Panc1 (cell line): ENCODE data around the gene PRSS27. TPM values are rescaled to one million over a fixed set of nuclear protein-coding genes. Genes with fewer than 3 reads are reported as not detected.

Experiments
- ATAC-seq: fragments of 200-7000 bp; cut with Tn5 transposase; 2 replicates; pipeline ENCODE4 v1.9.1; 2020; ENCODE audit warnings: mild to moderate bottlenecking, moderate library complexity
- BruUV-seq: library from RNA; stranded (reverse); fragments of 400-500 nt; replicated peaks from 2 replicates; lab custom pipeline; 2021; lab: Mats Ljungman, UMichigan
- CTCF ChIA-PET: fragments of 300-600 bp; sonication (Branson Sonifier 250); formaldehyde crosslinking; loops from one replicate; lab custom pipeline; 2022; ENCODE audit warnings: antibody characterized with exemption; lab: Charles Lee
- POLR2A ChIA-PET: fragments of 300-600 bp; sonication (Branson Sonifier 250); formaldehyde crosslinking; loops from one replicate; lab custom pipeline; 2022; ENCODE audit warnings: antibody characterized with exemption; lab: Charles Lee
- DNase-seq: peaks from one replicate; pipeline ENCODE4 v3.0.0-alpha.2; 2010; ENCODE audit warnings: low read depth, low spot score
- H3K27ac ChIP-seq: 2 replicates; pipeline ENCODE4 v1.5.1; 2011; ENCODE audit warnings: mild to moderate bottlenecking, low read length, inconsistent platforms
- H3K27me3 ChIP-seq: fragments of 200-500 bp; sonication (Bioruptor generic); 2 replicates; pipeline ENCODE4 v1.6.0; 2014; ENCODE audit warnings: low read length, inconsistent platforms; ENCODE audit not compliant: control insufficient read depth, insufficient read depth
- H3K36me3 ChIP-seq: fragments of 200-500 bp; sonication (Bioruptor generic); 2 replicates; pipeline ENCODE4 v1.5.1; 2014; ENCODE audit warnings: inconsistent platforms, mild to moderate bottlenecking, low read length, moderate library complexity; ENCODE audit not compliant: control insufficient read depth, insufficient read depth
- H3K4me1 ChIP-seq: 2 replicates; pipeline ENCODE4 v1.5.1; 2011; ENCODE audit warnings: inconsistent platforms, mild to moderate bottlenecking, low read length, moderate library complexity; ENCODE audit not compliant: control insufficient read depth, insufficient read depth
- H3K4me3 ChIP-seq, 2 experiments: 2 replicates each; pipeline ENCODE4 v1.5.1; 2011 to 2012; ENCODE audit warnings: low read depth in 2 of 2, low read length in 2 of 2, mild to moderate bottlenecking in 2 of 2, inconsistent platforms in 1 of 2, moderate library complexity in 1 of 2
- H3K9me3 ChIP-seq: fragments of 200-500 bp; sonication (Bioruptor generic); 2 replicates; pipeline ENCODE4 v1.5.1; 2014; ENCODE audit warnings: low read depth, mild to moderate bottlenecking, inconsistent platforms, low read length, moderate library complexity; ENCODE audit not compliant: control insufficient read depth, insufficient read depth
- CTCF ChIP-seq: fragments of 450-650 bp; IDR thresholded peaks from 2 replicates; pipeline ENCODE4 v1.5.1; 2017; ENCODE audit warnings: mild to moderate bottlenecking
- POLR2AphosphoS5 ChIP-seq: IDR thresholded peaks from 2 replicates; pipeline ENCODE4 v1.6.1; 2012; ENCODE audit warnings: mild to moderate bottlenecking, low read depth, low read length, moderate library complexity
- SIN3A ChIP-seq: IDR thresholded peaks from 2 replicates; pipeline ENCODE4 v1.6.1; 2012; ENCODE audit warnings: low read depth, mild to moderate bottlenecking, low read length, moderate library complexity, borderline replicate concordance; ENCODE audit not compliant: insufficient read depth
- TCF7L2 ChIP-seq: IDR thresholded peaks from 2 replicates; pipeline ENCODE4 v1.6.1; 2011; ENCODE audit warnings: mild to moderate bottlenecking, low read depth, low read length, inconsistent platforms
- in situ Hi-C: cut with HindIII; loops from 2 replicates; pipeline ENCODE4 v1.10.0; 2016; ENCODE audit warnings: low sequenced_read_pairs, low pct_unique_long_range_greater_than_20kb
- intact Hi-C: fragments of 100-400 bp; cut with micrococcal nuclease; formaldehyde crosslinking; loops from one replicate; pipeline ENCODE4 v1.10.0; 2022; ENCODE audit not compliant: unreplicated experiment
- total RNA-seq: library from RNA; stranded (reverse); gene quantifications from one replicate; pipeline ENCODE4 v1.2.1, GENCODE V29; 2021; ENCODE audit not compliant: unreplicated experiment
- TF ChIP-seq, protein P1 (sequence below), 2 experiments: IDR thresholded peaks; 2 replicates each; pipeline ENCODE4 v1.6.1; 2011 to 2012; ENCODE audit warnings: low read depth in 2 of 2, control low read depth in 1 of 2, low read length in 1 of 2, mild to moderate bottlenecking in 1 of 2, moderate library complexity in 1 of 2; ENCODE audit not compliant: insufficient read depth in 1 of 2

Gene PRSS27
- total RNA-seq, 1 experiment from 2014 or later, result 3.3 TPM

GRCh38 chr16:2702438-2702825 lies 17.6 kb downstream of the PRSS27 start:
- TF ChIP-seq SIN3A (no peak), POLR2AphosphoS5 (no peak), CTCF (no peak), TCF7L2 (no peak)
- TF ChIP-seq, protein P1, sequence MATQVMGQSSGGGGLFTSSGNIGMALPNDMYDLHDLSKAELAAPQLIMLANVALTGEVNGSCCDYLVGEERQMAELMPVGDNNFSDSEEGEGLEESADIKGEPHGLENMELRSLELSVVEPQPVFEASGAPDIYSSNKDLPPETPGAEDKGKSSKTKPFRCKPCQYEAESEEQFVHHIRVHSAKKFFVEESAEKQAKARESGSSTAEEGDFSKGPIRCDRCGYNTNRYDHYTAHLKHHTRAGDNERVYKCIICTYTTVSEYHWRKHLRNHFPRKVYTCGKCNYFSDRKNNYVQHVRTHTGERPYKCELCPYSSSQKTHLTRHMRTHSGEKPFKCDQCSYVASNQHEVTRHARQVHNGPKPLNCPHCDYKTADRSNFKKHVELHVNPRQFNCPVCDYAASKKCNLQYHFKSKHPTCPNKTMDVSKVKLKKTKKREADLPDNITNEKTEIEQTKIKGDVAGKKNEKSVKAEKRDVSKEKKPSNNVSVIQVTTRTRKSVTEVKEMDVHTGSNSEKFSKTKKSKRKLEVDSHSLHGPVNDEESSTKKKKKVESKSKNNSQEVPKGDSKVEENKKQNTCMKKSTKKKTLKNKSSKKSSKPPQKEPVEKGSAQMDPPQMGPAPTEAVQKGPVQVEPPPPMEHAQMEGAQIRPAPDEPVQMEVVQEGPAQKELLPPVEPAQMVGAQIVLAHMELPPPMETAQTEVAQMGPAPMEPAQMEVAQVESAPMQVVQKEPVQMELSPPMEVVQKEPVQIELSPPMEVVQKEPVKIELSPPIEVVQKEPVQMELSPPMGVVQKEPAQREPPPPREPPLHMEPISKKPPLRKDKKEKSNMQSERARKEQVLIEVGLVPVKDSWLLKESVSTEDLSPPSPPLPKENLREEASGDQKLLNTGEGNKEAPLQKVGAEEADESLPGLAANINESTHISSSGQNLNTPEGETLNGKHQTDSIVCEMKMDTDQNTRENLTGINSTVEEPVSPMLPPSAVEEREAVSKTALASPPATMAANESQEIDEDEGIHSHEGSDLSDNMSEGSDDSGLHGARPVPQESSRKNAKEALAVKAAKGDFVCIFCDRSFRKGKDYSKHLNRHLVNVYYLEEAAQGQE (IDR thresholded peaks at IDR 0.05; ENCODE audit: insufficient read depth in 1 of 2, low read depth in 2 of 2, low read length in 1 of 2), result no peak
- no peak overlapping the region for H3K4me3 ChIP-seq
- ATAC-seq (no peak), DNase-seq (no peak)
- CTCF ChIA-PET, result no interaction called here
- in situ Hi-C loops (no loop called here), intact Hi-C loops (no loop called here)
- POLR2A ChIA-PET, result no interaction called here
- no peaks in the 10 kb centered on the region for H3K27me3 ChIP-seq
- peaks cover under 1% of the 10 kb centered on the region for H3K36me3 ChIP-seq
- H3K9me3 ChIP-seq, result no peaks in the 10 kb centered on the region
- BruUV-seq, result no TSS peak
- no peak overlapping the region for H3K27ac ChIP-seq
- no peaks in the 10 kb centered on the region for H3K4me1 ChIP-seq

- Histone ChIP-seq H3K27me3 (no peaks in the 10 kb centered on the region), H3K4me3 (no peak overlapping the region), H3K4me1 (no peaks in the 10 kb centered on the region), H3K9me3 (no peaks in the 10 kb centered on the region), H3K36me3 (peaks cover 3% of the 10 kb centered on the region), H3K27ac (no peak overlapping the region)
- ChIA-PET CTCF (no interaction called here), POLR2A (no interaction called here)
- BruUV-seq, result no TSS peak
- no peak for DNase-seq
- intact Hi-C loops (no loop called here), in situ Hi-C loops (no loop called here)
- TF ChIP-seq, protein P1 (IDR thresholded peaks at IDR 0.05; ENCODE audit: insufficient read depth in 1 of 2, low read depth in 2 of 2, low read length in 1 of 2), result no peak
- no peak for TF ChIP-seq POLR2AphosphoS5
- TF ChIP-seq TCF7L2, result no peak
- TF ChIP-seq CTCF, result no peak
- no peak for TF ChIP-seq SIN3A
- ATAC-seq, result no peak
Observed at GRCh38 chr16:2701713-2702437, 18.1 kb downstream of the PRSS27 start.
